GM21576 (cell line): ENCODE results near the gene C2orf15.
"Not testable (repeated sequence)": the region's sequence is repeated elsewhere in the genome, so short reads cannot be mapped to it uniquely, and the experiment has no call there.

ENCODE experiments used
- ATAC-seq: cut with Tn5 transposase; IDR thresholded peaks from one replicate; pipeline ENCODE4 v1.9.1; 2021; ENCODE audit warnings: mild to moderate bottlenecking, moderate library complexity; ENCODE audit not compliant: unreplicated experiment

Gene C2orf15, protein sequence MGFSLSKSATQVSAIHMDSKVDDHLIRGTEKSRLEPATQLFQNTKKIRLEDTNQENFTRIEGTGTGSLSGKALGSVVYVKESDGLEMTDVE

GRCh38 chr2:99141110-99142108 is at the start of gene C2orf15:
C2orf15 (plus strand) TSS chr2:99141707; CDS start chr2:99150559, 8,852 bp downstream.
- ATAC-seq: peak; percentile 82

DNA sequence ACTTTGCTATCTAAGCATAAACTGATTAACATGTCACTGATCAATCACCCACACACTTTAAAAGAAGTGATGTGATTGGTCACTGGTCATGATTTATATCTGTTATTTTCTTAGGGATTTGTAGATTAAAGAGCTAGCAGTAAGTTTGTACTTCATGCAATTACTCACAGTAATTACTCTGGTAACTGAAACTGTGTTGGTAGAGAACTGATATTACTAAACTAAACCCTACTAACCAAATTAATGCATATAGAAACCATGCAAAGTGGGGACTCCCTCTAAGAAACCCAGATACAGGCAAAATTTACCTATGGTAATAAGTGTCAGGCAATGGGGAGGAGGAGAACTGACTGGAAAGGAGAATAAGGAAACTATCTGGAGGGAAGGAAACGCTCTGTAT is 44.8 kb upstream of the C2orf15 start:
- no peak for ATAC-seq

- no peak for ATAC-seq
These were observed 39.8 kb upstream of the C2orf15 start for GRCh38 chr2:99101697-99102096.

GRCh38 chr2:99104006-99104405 is 37.5 kb upstream of the C2orf15 start:
- no peak for ATAC-seq

- ATAC-seq: no peak
These were observed 34.6 kb upstream of the C2orf15 start for GRCh38 chr2:99106913-99107312.

DNA sequence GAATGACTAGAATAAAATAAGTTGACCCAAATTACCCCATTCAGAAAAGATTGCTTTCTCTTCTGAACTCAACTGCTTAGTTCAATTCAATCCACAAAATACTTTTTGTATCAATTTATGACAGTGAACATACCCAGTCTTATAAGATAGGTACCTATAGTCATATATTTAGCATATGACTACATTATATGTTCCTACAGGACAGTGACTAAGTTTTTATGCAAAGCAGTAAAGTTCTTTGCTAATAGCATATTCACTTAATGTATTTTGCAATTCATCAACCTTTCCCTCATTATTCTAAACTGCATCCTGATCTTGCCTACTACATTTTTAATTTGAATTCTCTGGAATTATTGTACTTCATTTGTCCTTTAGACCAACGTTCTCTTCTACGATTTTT is 30.3 kb upstream of the C2orf15 start:
- no peak for ATAC-seq

DNA sequence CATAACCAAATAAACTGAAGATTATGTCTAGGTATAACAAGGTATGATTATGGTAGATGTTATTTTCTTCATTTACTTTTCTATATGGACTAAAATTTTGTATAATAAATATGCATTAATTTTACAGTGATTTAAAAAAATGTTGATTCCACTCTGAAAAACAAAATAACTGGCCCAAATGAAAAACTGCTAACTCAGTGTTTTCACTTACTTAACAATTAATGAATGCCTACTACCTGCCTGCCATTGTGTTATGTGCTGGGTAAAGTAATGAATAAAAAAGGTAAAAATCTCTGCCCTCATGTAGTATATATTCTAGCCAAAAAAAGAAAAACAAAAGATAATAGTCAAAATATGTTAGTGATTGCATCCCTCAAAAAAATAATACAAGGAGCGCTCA is 29.6 kb upstream of the C2orf15 start:
- ATAC-seq: no peak

DNA sequence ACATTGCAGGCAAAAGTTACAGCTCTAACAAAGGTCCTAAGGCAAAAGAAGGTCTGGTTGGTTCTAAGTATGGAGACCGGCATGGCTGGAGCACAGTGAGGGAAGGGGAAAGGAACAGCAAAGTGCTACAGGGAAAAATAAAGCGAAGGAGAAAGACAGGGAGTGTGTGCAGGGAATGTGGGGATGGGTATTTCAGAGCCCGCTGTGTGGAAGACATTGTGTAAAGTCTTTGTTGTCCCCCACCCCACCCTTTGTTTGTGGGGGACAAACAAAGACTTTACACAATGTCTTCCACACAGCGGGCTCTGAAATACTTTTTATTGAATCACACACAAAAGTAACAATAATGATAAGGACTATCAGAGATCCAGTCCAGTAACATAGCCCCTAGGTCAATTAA is 28.9 kb upstream of the C2orf15 start:
- ATAC-seq: no peak

GRCh38 chr2:99127981-99128380 is 13.5 kb upstream of the C2orf15 start:
- no peak for ATAC-seq

GRCh38 chr2:99135044-99135556 is 6.4 kb upstream of the C2orf15 start:
- not testable (repeated sequence) for ATAC-seq

GRCh38 chr2:99139003-99139402 is 2.5 kb upstream of the C2orf15 start:
- no peak for ATAC-seq

- no peak for ATAC-seq
These were observed 1.2 kb upstream of the C2orf15 start for GRCh38 chr2:99140056-99140859.

GRCh38 chr2:99140860-99141109 is 722 bp upstream of the C2orf15 start:
- peak; percentile 32 for ATAC-seq

GRCh38 chr2:99150706-99151105 is 9.2 kb downstream of the C2orf15 start:
- ATAC-seq: no peak

DNA sequence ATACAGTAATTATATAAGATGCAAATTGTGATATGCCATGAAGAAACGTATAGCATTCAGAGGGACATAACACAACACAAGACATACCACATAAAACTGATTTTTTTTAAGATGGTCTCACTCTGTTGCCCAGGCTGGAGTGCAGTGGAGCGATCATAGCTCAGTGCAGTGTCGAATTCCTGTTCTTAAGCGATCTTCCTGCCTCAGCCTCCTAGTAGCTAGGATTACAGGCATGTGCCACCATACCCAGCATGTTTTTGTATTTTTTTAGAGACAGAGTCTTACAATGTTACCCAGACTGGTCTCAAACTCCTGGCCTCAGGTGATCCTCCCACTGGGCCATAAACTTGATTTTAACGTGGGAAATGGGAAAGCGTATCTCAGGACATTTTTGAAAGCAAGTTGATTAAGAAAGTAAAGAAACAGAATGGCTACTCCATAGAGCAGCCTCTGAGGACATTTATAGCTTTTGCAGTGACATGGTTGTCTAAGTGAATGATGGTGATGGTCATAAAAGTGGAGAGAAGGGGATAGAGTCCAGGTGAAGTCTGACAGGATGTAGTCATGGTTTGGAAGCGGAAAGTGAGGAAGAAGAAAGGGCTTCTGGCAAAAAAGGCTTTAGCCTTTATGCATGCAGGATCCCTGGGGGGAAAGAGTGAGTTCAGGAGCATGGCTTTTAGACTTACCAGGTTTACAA is 10.8 kb downstream of the C2orf15 start:
- ATAC-seq: no peak

DNA sequence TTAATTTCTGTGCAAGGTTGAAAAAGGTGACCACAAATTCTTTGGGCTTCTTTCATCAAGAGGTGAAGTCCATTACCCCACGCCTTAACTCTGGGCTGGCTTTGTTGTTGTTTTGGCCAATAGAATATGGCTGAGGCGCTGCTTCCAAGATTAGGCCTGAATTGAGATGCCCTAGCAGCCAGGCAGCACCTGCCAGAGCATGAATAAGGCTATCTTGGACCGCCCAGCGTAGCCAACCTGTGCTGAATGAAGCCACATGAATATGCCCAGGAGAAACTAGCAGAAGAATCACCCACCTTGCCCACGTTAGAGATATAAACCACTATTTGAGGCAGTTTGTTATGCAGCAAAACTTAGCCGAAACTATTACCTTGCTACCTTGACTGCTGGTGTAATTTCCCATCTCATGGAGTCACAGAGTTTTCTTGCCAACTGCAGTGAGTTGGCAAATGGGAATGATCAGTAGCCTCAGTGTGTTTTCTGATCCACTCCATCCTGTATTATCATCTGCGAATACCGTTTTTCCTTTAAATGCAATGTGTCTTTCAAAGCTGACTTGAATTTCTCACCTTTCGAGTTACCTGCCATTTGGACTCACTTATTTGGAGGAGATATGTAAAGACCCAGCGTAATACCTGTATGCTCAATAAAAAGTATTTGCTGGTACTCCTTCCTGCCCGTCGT is 12.6 kb downstream of the C2orf15 start:
- no peak for ATAC-seq

DNA sequence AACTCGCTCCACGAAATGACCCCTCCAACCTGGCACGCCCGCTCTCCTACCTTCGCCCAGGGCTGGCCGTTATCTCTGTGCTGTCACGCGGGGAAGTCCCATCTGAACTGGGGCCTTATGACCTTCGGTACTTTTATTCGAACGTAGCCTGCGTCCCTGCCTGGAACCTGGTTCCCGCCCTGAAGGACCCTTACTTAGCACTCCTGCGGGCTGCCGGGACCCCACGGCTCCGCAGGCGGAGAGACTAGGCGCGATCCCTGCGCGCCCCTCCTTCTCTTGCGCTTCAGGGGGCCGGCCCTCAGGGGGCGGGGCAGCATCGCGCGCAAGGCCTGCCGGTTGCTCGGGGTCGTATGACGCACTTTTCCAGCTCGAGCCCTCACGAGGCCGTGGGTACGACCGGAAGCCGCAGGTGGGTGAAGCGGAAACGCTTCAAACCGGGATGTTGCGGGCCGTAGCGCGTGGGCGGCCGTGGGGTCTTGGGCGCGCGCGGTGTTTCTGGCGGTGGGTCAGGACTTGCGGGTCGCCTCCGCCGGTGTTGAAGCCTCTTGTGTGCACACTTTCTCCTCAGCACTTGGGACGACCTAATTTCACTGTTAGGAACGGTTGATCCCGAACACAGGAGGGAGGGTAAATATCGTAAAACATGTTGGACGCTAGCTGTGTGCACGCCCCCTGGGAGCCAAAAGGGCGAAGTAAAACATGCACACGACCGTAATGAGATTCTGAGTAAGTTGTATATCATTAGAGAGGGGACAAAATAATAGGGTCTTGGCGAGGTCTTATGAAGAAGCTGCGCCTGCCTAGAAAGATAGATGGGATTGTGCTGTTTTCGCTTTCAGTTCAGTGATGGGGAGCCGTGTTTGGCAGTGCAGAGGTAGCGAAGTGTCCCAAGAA is 13.4 kb downstream of the C2orf15 start, which contains the start of the genes LIPT1 and TSGA10:
LIPT1 (plus strand) TSS at position 325 of the 894 bp plus-strand sequence. CDS start 6,991 bp downstream, outside the sequence.
TSGA10 (minus strand) TSS at position 300 of the 894 bp plus-strand sequence. CDS start 45,503 bp downstream, outside the sequence.
- ATAC-seq: peak; percentile 95

DNA sequence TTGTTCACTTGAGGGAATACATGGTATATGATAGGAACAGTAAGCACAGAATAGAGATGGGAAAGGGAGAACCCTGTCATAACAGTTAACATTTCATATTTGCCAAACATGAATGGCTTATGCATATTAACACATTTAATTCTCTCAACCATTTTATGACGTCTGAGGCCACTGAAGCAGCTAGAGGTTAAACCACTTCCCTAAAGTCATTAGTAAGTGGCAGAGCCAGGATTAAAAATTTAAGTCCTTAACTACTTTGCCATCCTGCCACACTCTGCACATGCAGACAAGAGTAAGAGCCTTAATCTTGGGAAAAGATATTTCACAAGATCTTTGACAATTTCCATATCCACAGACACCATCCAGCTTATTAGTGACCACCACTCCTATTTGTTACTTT is 15.4 kb downstream of the C2orf15 start:
- no peak for ATAC-seq

DNA sequence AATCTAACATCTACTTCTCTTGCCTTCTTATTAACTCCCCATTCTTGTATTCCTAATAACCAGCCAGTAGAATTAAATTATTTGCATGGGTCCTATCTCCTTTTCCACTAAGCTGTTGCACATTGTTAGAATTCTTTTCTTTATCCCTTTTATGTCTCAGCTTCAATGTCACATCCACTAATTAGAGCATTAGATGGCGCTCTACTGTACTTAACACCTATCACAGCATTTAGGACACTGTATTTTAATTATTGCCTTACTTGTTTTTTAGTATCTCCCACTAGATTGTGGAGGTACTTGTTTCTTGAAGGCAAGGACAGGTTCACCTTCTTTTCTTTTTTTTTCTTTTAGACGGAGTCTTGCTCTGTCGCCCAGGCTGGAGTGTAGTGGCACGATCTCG is 17.1 kb downstream of the C2orf15 start:
- no peak for ATAC-seq
